ENCODE results near the gene GRIK4. TPM values are rescaled to one million over a fixed set of nuclear protein-coding genes. Genes with fewer than 3 reads are reported as not detected.

The GRIK4 gene
- total RNA-seq, 1 experiment from 2014 or later = not detected

DNA sequence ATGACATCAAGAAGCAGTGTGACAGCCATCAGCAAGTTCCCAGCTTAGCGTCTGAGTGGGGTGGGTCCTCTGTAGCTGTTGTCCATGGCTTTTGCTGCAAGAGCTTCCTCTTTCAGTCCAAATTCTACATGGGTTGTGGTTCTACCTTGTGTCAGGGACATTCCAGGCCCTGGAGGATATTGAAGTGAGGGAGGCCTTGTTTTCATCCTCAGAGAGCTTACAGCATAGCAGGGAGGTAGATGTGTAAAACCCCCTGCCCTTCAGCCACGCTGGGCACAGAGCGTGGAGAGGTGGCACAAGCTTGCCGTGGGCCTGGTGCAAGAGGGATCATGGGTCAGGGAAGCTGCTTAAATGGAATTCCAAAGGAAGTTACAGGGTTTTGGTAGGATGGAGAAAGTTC lies 93.9 kb downstream of the GRIK4 start:
- Histone ChIP-seq H3K27ac (ENCODE audit: low read length) (no peak overlapping the region), H3K27me3 (ENCODE audit: low read length) (peaks cover 40% of the 10 kb centered on the region)

DNA sequence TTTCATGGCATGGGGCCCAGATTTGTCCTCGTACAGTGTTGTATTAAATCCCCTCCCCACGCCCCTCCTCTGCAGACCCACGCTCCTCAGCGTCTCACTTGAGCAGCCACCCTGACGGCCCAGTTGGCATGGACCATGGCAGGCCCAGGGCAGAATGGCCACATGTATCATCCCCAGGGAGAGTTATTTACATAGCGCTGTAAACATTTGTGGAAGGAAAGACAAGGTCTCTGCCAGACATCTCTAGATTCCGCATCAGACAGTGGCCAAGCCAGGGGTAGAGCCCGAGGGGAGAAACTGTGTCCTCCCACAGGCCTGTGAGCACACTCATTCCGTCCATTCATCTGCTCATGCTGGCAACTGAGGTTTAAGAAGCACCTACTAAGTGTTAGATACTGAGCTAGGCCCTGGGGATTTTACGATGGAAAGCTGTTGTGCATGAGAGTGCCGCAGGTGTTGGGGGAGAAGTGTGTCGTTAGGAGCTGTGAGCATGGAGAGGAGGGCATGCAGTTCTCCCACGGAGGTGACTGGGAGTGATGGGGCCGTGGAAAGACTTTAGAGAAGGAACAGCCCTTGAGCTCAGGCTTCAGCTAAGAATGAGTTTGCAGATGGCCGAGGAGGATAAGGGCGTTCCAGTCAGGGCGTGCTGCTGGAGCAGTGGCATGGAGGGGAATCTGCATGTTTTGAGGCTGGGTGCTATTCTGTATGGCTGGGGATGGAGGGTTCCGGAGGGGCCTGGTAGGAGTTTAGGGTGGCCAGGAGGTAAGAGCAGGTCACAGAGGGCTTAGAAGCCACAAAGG lies 94.9 kb downstream of the GRIK4 start:
- H3K9me3 ChIP-seq (ENCODE audit: low read length) = no peaks in the 10 kb centered on the region
- no peaks in the 10 kb centered on the region for H3F3A ChIP-seq (ENCODE audit: low read length, unreplicated experiment)
- intact Hi-C loops (cut with micrococcal nuclease) = no loop called here
- BruUV-seq (replicated peaks) = no TSS peak
- H3K27me3 ChIP-seq (ENCODE audit: low read length) = peaks cover 43% of the 10 kb centered on the region
- H3K9ac ChIP-seq (ENCODE audit: low read length) = no peak overlapping the region
- ChIA-PET CTCF (no interaction called here), POLR2A (ENCODE audit: unreplicated experiment) (no interaction called here)
- no peak overlapping the region for H3K4me3 ChIP-seq (ENCODE audit: low read length)
- no peaks in the 10 kb centered on the region for H3K9me2 ChIP-seq (replicated peaks; ENCODE audit: low read length)
- no peak for DNase-seq
- no peaks in the 10 kb centered on the region for H3K4me1 ChIP-seq (ENCODE audit: insufficient read depth, low read length)
- ATAC-seq = no peak
- TF ChIP-seq EZH2phosphoT487 (IDR thresholded peaks at IDR 0.05; ENCODE audit: borderline replicate concordance, low read length) (no peak), EZH2 (IDR thresholded peaks at IDR 0.05; ENCODE audit: low read length, unreplicated experiment) (no peak)
- TF ChIP-seq, protein P1, sequence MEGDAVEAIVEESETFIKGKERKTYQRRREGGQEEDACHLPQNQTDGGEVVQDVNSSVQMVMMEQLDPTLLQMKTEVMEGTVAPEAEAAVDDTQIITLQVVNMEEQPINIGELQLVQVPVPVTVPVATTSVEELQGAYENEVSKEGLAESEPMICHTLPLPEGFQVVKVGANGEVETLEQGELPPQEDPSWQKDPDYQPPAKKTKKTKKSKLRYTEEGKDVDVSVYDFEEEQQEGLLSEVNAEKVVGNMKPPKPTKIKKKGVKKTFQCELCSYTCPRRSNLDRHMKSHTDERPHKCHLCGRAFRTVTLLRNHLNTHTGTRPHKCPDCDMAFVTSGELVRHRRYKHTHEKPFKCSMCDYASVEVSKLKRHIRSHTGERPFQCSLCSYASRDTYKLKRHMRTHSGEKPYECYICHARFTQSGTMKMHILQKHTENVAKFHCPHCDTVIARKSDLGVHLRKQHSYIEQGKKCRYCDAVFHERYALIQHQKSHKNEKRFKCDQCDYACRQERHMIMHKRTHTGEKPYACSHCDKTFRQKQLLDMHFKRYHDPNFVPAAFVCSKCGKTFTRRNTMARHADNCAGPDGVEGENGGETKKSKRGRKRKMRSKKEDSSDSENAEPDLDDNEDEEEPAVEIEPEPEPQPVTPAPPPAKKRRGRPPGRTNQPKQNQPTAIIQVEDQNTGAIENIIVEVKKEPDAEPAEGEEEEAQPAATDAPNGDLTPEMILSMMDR (conservative IDR thresholded peaks at IDR 0.05; ENCODE audit: low read depth, low read length) = no peak
- H2AFZ ChIP-seq (ENCODE audit: low read length) = no peak overlapping the region
- no peak overlapping the region for H3K4me2 ChIP-seq (ENCODE audit: low read length)
- no peak overlapping the region for H3K27ac ChIP-seq (ENCODE audit: low read length)
- H3K36me3 ChIP-seq (ENCODE audit: low read depth, low read length) = no peaks in the 10 kb centered on the region
- no peaks in the 10 kb centered on the region for H4K20me1 ChIP-seq (ENCODE audit: low read length)
- H3K79me2 ChIP-seq (ENCODE audit: low read length) = no peaks in the 10 kb centered on the region

More for the DNA sequence above, 93.9 kb downstream of the GRIK4 start:
- H3K79me2 ChIP-seq (ENCODE audit: low read length) = no peaks in the 10 kb centered on the region
- no peaks in the 10 kb centered on the region for H3K9me3 ChIP-seq (ENCODE audit: low read length)
- no peaks in the 10 kb centered on the region for H3K9me2 ChIP-seq (replicated peaks; ENCODE audit: low read length)
- no peak overlapping the region for H3K9ac ChIP-seq (ENCODE audit: low read length)
- no peak overlapping the region for H2AFZ ChIP-seq (ENCODE audit: low read length)
- CTCF ChIA-PET = no interaction called here
- no peaks in the 10 kb centered on the region for H3F3A ChIP-seq (ENCODE audit: low read length, unreplicated experiment)
- no peak for DNase-seq
- intact Hi-C loops (cut with micrococcal nuclease) = no loop called here
- no peak overlapping the region for H3K4me2 ChIP-seq (ENCODE audit: low read length)
- no peaks in the 10 kb centered on the region for H3K36me3 ChIP-seq (ENCODE audit: low read depth, low read length)
- POLR2A ChIA-PET (ENCODE audit: unreplicated experiment) = no interaction called here
- no TSS peak for BruUV-seq (replicated peaks)
- no peaks in the 10 kb centered on the region for H3K4me1 ChIP-seq (ENCODE audit: insufficient read depth, low read length)
- no peak overlapping the region for H3K4me3 ChIP-seq (ENCODE audit: low read length)
- H4K20me1 ChIP-seq (ENCODE audit: low read length) = no peaks in the 10 kb centered on the region
- TF ChIP-seq EZH2 (IDR thresholded peaks at IDR 0.05; ENCODE audit: low read length, unreplicated experiment) = no peak
- TF ChIP-seq, protein P1 (conservative IDR thresholded peaks at IDR 0.05; ENCODE audit: low read depth, low read length) = no peak
- TF ChIP-seq EZH2phosphoT487 (IDR thresholded peaks at IDR 0.05; ENCODE audit: borderline replicate concordance, low read length) = no peak
- no peak for ATAC-seq

DNA sequence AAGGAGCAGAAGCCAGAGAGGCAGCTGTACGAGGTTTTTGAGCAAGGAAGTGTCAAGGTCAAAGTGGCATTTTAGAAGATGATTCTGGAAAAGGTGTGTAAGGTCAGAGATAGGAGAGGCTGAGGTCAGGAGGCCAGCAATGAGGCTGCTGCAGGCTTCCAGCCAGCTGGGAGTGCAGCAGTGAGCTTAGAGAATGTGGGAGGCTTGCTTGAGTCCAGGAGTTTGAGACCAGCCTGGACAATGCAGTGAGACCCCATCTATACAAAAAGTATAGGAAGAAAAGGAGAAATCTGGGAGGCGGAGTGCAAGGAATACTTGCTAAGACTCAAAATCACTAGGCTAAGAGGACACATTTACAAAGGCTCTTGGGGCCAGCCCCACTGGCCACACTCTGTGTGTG lies 96.5 kb downstream of the GRIK4 start:
- H3K27ac ChIP-seq (ENCODE audit: low read length) = no peak overlapping the region
- no peaks in the 10 kb centered on the region for H3K36me3 ChIP-seq (ENCODE audit: low read depth, low read length)
- H3K4me3 ChIP-seq (ENCODE audit: low read length) = no peak overlapping the region
- DNase-seq = no peak
- CTCF ChIA-PET = no interaction called here
- peaks cover 35% of the 10 kb centered on the region; the same call in 1 of the 2 replicates for H3K27me3 ChIP-seq (ENCODE audit: low read length)
- H3K79me2 ChIP-seq (ENCODE audit: low read length) = no peaks in the 10 kb centered on the region
- no peak for TF ChIP-seq EZH2phosphoT487 (IDR thresholded peaks at IDR 0.05; ENCODE audit: borderline replicate concordance, low read length)
- TF ChIP-seq, protein P1 (conservative IDR thresholded peaks at IDR 0.05; ENCODE audit: low read depth, low read length) = no peak
- no peak for TF ChIP-seq EZH2 (IDR thresholded peaks at IDR 0.05; ENCODE audit: low read length, unreplicated experiment)
- no peak for ATAC-seq
- H3K9me3 ChIP-seq (ENCODE audit: low read length) = no peaks in the 10 kb centered on the region
- no peaks in the 10 kb centered on the region for H3F3A ChIP-seq (ENCODE audit: low read length, unreplicated experiment)
- no peak overlapping the region for H2AFZ ChIP-seq (ENCODE audit: low read length)
- intact Hi-C loops (cut with micrococcal nuclease) = no loop called here
- H3K9me2 ChIP-seq (replicated peaks; ENCODE audit: low read length) = no peaks in the 10 kb centered on the region
- H3K4me1 ChIP-seq (ENCODE audit: insufficient read depth, low read length) = no peaks in the 10 kb centered on the region
- no peaks in the 10 kb centered on the region for H4K20me1 ChIP-seq (ENCODE audit: low read length)
- no peak overlapping the region for H3K9ac ChIP-seq (ENCODE audit: low read length)
- H3K4me2 ChIP-seq (ENCODE audit: low read length) = no peak overlapping the region
- POLR2A ChIA-PET (ENCODE audit: unreplicated experiment) = no interaction called here
- BruUV-seq (replicated peaks) = no TSS peak

Data from PC-3 (cell line).